GM04504 (cell line): ENCODE measurements around the gene USP12.
"Not testable (repeated sequence)": the region's sequence is repeated elsewhere in the genome, so short reads cannot be mapped to it uniquely, and the experiment has no call there.

Experiments
- DNase-seq: peaks from one replicate; pipeline ENCODE4 v3.0.0-alpha.2; 2012; ENCODE audit warnings: low read depth

The USP12 gene

GRCh38 chr13:27149702-27150101, 21.9 kb downstream of the USP12 start:
- no peak for DNase-seq

- DNase-seq = no peak
Measured at GRCh38 chr13:27148900-27149299, 22.7 kb downstream of the USP12 start.

GRCh38 chr13:27147530-27148170, 24.0 kb downstream of the USP12 start:
- DNase-seq = no peak

GRCh38 chr13:27141746-27142145, 29.9 kb downstream of the USP12 start:
- DNase-seq = no peak

- not testable (repeated sequence) for DNase-seq
Measured at GRCh38 chr13:27141159-27141558, 30.5 kb downstream of the USP12 start.

GRCh38 chr13:27140060-27140459, 31.6 kb downstream of the USP12 start:
- DNase-seq = no peak

GRCh38 chr13:27139565-27139964, 32.0 kb downstream of the USP12 start:
- DNase-seq = no peak

- no peak for DNase-seq
Measured at GRCh38 chr13:27138457-27139093, 33.0 kb downstream of the USP12 start.

- no peak for DNase-seq
Measured at GRCh38 chr13:27137759-27138158, 33.9 kb downstream of the USP12 start.

GRCh38 chr13:27135023-27135422, 36.6 kb downstream of the USP12 start:
- no peak for DNase-seq

- DNase-seq = no peak
Measured at GRCh38 chr13:27133889-27134288, 37.7 kb downstream of the USP12 start.

GRCh38 chr13:27132538-27132937, 39.1 kb downstream of the USP12 start:
- no peak for DNase-seq

GRCh38 chr13:27131906-27132305, 39.7 kb downstream of the USP12 start:
- no peak for DNase-seq

- no peak for DNase-seq
Measured at GRCh38 chr13:27130979-27131623, 40.5 kb downstream of the USP12 start.

GRCh38 chr13:27130223-27130978, 41.2 kb downstream of the USP12 start:
- no peak for DNase-seq

GRCh38 chr13:27128825-27129627, 42.6 kb downstream of the USP12 start:
- DNase-seq = no peak

- DNase-seq = no peak
Measured at GRCh38 chr13:27126859-27127258, 44.8 kb downstream of the USP12 start.

- no peak for DNase-seq
Measured at GRCh38 chr13:27125357-27126282, 46.0 kb downstream of the USP12 start.

- DNase-seq = no peak
Measured at GRCh38 chr13:27124571-27124970, 47.0 kb downstream of the USP12 start.

- not testable (repeated sequence) for DNase-seq
Measured at GRCh38 chr13:27123445-27123844, 48.2 kb downstream of the USP12 start.

- no peak for DNase-seq
Measured at GRCh38 chr13:27122036-27122435, 49.6 kb downstream of the USP12 start.
